MCF 10A (cell line): ENCODE results near the gene PROSER2. TPM values are rescaled to one million over a fixed set of nuclear protein-coding genes. Genes with fewer than 3 reads are reported as not detected.
A peak's percentile ranks its signal among the peaks of the same experiment; 100 is the strongest.

Source experiments
- BruUV-seq: library from RNA; stranded (reverse); fragments of 400-500 nt; replicated peaks from 2 replicates; lab custom pipeline; 2021; lab: Mats Ljungman, UMichigan
- CTCF ChIA-PET: fragments of 300-600 bp; sonication (Branson Sonifier 250); formaldehyde crosslinking; extraction: SDS; loops from one replicate; lab custom pipeline; 2021; ENCODE audit warnings: antibody characterized with exemption, inconsistent platforms; lab: Yijun Ruan, JAX
- POLR2A ChIA-PET: fragments of 300-600, 350-650 bp; sonication (Branson Sonifier 250); formaldehyde crosslinking; extraction: SDS; loops from one replicate; lab custom pipeline; 2020; ENCODE audit warnings: antibody characterized with exemption, inconsistent platforms; lab: Yijun Ruan, JAX
- DNase-seq: peaks from one replicate; pipeline ENCODE4 v3.0.0-alpha.2; 2018; ENCODE audit not compliant: unreplicated experiment
- H3K27ac Mint-ChIP-seq: one replicate; pipeline ENCODE4 v1.8.0; 2022; ENCODE audit warnings: mild to moderate bottlenecking, low read depth, mixed read lengths; ENCODE audit not compliant: unreplicated experiment
- H3K27me3 Mint-ChIP-seq: one replicate; pipeline ENCODE4 v1.8.0; 2022; ENCODE audit warnings: mixed read lengths; ENCODE audit not compliant: insufficient read depth, unreplicated experiment
- H3K36me3 Mint-ChIP-seq: one replicate; pipeline ENCODE4 v1.8.0; 2022; ENCODE audit warnings: mild to moderate bottlenecking, moderate library complexity, mixed read lengths; ENCODE audit not compliant: insufficient read depth, unreplicated experiment
- H3K4me1 Mint-ChIP-seq: one replicate; pipeline ENCODE4 v1.8.0; 2022; ENCODE audit warnings: mixed read lengths; ENCODE audit not compliant: insufficient read depth, unreplicated experiment
- H3K4me3 Mint-ChIP-seq: one replicate; pipeline ENCODE4 v1.8.0; 2022; ENCODE audit warnings: mild to moderate bottlenecking, moderate library complexity, mixed read lengths; ENCODE audit not compliant: unreplicated experiment
- H3K9me3 Mint-ChIP-seq: one replicate; pipeline ENCODE4 v1.8.0; 2022; ENCODE audit warnings: mixed read lengths; ENCODE audit not compliant: unreplicated experiment
- CTCF ChIP-seq: fragments of 200-600 bp; IDR thresholded peaks from one replicate; pipeline ENCODE4 v1.8.0; 2022; ENCODE audit warnings: antibody characterized with exemption, mild to moderate bottlenecking; ENCODE audit not compliant: unreplicated experiment
- intact Hi-C: fragments of 100-400 bp; cut with micrococcal nuclease; formaldehyde crosslinking; loops from 2 replicates; pipeline ENCODE4 v1.14.1; 2022
- total RNA-seq: library from RNA; stranded (reverse); gene quantifications from 2 replicates; pipeline ENCODE4 v1.2.3, GENCODE V29; 2022

The PROSER2 gene
- total RNA-seq, 1 experiment from 2014 or later: 58.0 TPM

GRCh38 chr10:11861341-11861740 is 38.2 kb downstream of the PROSER2 start:
- intact Hi-C loops: no loop called here
- TF ChIP-seq CTCF: no peak
- no peaks in the 10 kb centered on the region for H3K27me3 Mint-ChIP-seq
- no peak overlapping the region for H3K4me3 Mint-ChIP-seq
- ChIA-PET POLR2A (no interaction called here), CTCF (no interaction called here)
- DNase-seq: no peak
- H3K36me3 Mint-ChIP-seq: peaks cover 78% of the 10 kb centered on the region
- H3K9me3 Mint-ChIP-seq: no peaks in the 10 kb centered on the region
- BruUV-seq: no TSS peak
- peak overlapping the region; percentile 11 for H3K27ac Mint-ChIP-seq
- no peaks in the 10 kb centered on the region for H3K4me1 Mint-ChIP-seq

GRCh38 chr10:11861811-11862428 is 38.8 kb downstream of the PROSER2 start:
- no peak overlapping the region for H3K4me3 Mint-ChIP-seq
- intact Hi-C loops: no loop called here
- ChIA-PET CTCF (interaction anchor here (0.6 to 1.8 kb wide), 4 partner anchors 9 to 42 kb away, joined by 3 to 6 read pairs (median 4); no protein-coding TSS in a partner anchor), POLR2A (interaction anchor here (0.7 kb wide), 1 partner anchor 322 kb away, joined by 4 read pairs; no protein-coding TSS in a partner anchor)
- no peaks in the 10 kb centered on the region for H3K27me3 Mint-ChIP-seq
- no peak overlapping the region for H3K27ac Mint-ChIP-seq
- H3K9me3 Mint-ChIP-seq: no peaks in the 10 kb centered on the region
- no TSS peak for BruUV-seq
- no peaks in the 10 kb centered on the region for H3K4me1 Mint-ChIP-seq
- H3K36me3 Mint-ChIP-seq: peaks cover 79% of the 10 kb centered on the region
- no peak for TF ChIP-seq CTCF
- DNase-seq: no peak

- intact Hi-C loops: no loop called here
- TF ChIP-seq CTCF: no peak
- H3K27ac Mint-ChIP-seq: no peak overlapping the region
- DNase-seq: no peak
- BruUV-seq: no TSS peak
- POLR2A ChIA-PET: interaction anchor here (1.4 kb wide), 1 partner anchor 13 kb away, joined by 3 read pairs; no protein-coding TSS in a partner anchor
- H3K4me1 Mint-ChIP-seq: no peaks in the 10 kb centered on the region
- H3K4me3 Mint-ChIP-seq: no peak overlapping the region
- peaks cover 79% of the 10 kb centered on the region for H3K36me3 Mint-ChIP-seq
- H3K9me3 Mint-ChIP-seq: no peaks in the 10 kb centered on the region
- CTCF ChIA-PET: interaction anchor here (0.6 to 1.8 kb wide), 4 partner anchors 11 to 68 kb away, joined by 3 to 6 read pairs (median 4); no protein-coding TSS in a partner anchor
- H3K27me3 Mint-ChIP-seq: no peaks in the 10 kb centered on the region
Measured at GRCh38 chr10:11863353-11864109, 40.4 kb downstream of the PROSER2 start.

- intact Hi-C loops: no loop called here
- peaks cover 77% of the 10 kb centered on the region for H3K36me3 Mint-ChIP-seq
- H3K27ac Mint-ChIP-seq: no peak overlapping the region
- no peaks in the 10 kb centered on the region for H3K27me3 Mint-ChIP-seq
- no peaks in the 10 kb centered on the region for H3K9me3 Mint-ChIP-seq
- DNase-seq: no peak
- no peaks in the 10 kb centered on the region for H3K4me1 Mint-ChIP-seq
- ChIA-PET POLR2A (interaction anchor here (1.4 to 1.7 kb wide), 2 partner anchors 10 to 15 kb away, joined by 3 to 4 read pairs; no protein-coding TSS in a partner anchor), CTCF (interaction anchor here (0.6 kb wide), 1 partner anchor 464 kb away, joined by 4 read pairs; no protein-coding TSS in a partner anchor)
- TF ChIP-seq CTCF: no peak
- BruUV-seq: no TSS peak
- no peak overlapping the region for H3K4me3 Mint-ChIP-seq
Measured at GRCh38 chr10:11864727-11865126, 41.6 kb downstream of the PROSER2 start.
